PC-9 (cell line): ENCODE data around the gene GNG13. TPM values are rescaled to one million over a fixed set of nuclear protein-coding genes. Genes with fewer than 3 reads are reported as not detected.

Source experiments
- BruUV-seq: library from RNA; stranded (reverse); fragments of 400-500 nt; replicated peaks from 2 replicates; lab custom pipeline; 2021; lab: Mats Ljungman, UMichigan
- CTCF ChIA-PET: fragments of 300-600 bp; sonication (Branson Sonifier 250); formaldehyde crosslinking; loops from one replicate; lab custom pipeline; 2022; ENCODE audit warnings: antibody characterized with exemption; lab: Charles Lee
- POLR2A ChIA-PET: fragments of 300-600 bp; sonication (Branson Sonifier 250); formaldehyde crosslinking; loops from one replicate; lab custom pipeline; 2022; ENCODE audit warnings: antibody characterized with exemption; ENCODE audit not compliant: unreplicated experiment; lab: Charles Lee
- DNase-seq, 2 experiments: peaks; one replicate each; pipeline versions ENCODE4 v3.0.0 to v3.0.0-alpha.2; 2015 to 2022; ENCODE audit warnings: mixed read lengths in 1 of 2
- H2AFZ ChIP-seq: fragments of 200-600 bp; sonication (generic); 2 replicates; pipeline ENCODE4 v1.8.1; 2017; ENCODE audit warnings: antibody characterized with exemption
- H3F3A ChIP-seq: fragments of 200-600 bp; sonication (generic); 2 replicates; pipeline ENCODE4 v1.8.1; 2017; ENCODE audit warnings: antibody characterized with exemption, mild to moderate bottlenecking, low read depth; ENCODE audit not compliant: insufficient read depth
- H3K27ac ChIP-seq: fragments of 200-600 bp; sonication (generic); 2 replicates; pipeline ENCODE4 v1.6.1; 2016; ENCODE audit warnings: mixed run types
- H3K27me3 ChIP-seq: fragments of 200-600 bp; sonication (generic); 2 replicates; pipeline ENCODE4 v1.6.1; 2016; ENCODE audit warnings: low read depth, mixed run types; ENCODE audit not compliant: insufficient read depth
- H3K36me3 ChIP-seq: fragments of 200-600 bp; sonication (generic); 2 replicates; pipeline ENCODE4 v1.6.1; 2016; ENCODE audit warnings: low read depth, mixed run types
- H3K4me1 ChIP-seq: fragments of 200-600 bp; sonication (generic); replicated peaks from 2 replicates; pipeline ENCODE4 v1.6.1; 2016; ENCODE audit warnings: mixed run types; ENCODE audit not compliant: insufficient read depth
- H3K4me2 ChIP-seq: fragments of 200-600 bp; sonication (generic); 2 replicates; pipeline ENCODE4 v1.6.1; 2017; ENCODE audit warnings: mixed run types
- H3K4me3 ChIP-seq: fragments of 200-600 bp; sonication (generic); 2 replicates; pipeline ENCODE4 v1.6.1; 2016; ENCODE audit warnings: mixed run types
- H3K79me2 ChIP-seq: fragments of 200-600 bp; sonication (generic); 2 replicates; pipeline ENCODE4 v1.6.1; 2017; ENCODE audit warnings: low read depth, mixed run types
- H3K9me2 ChIP-seq: fragments of 200-600 bp; sonication (generic); 2 replicates; pipeline ENCODE4 v1.8.1; 2017; ENCODE audit warnings: mild to moderate bottlenecking; ENCODE audit not compliant: insufficient read depth
- H3K9me3 ChIP-seq: fragments of 200-600 bp; sonication (generic); 2 replicates; pipeline ENCODE4 v1.8.1; 2016; ENCODE audit warnings: low read depth; ENCODE audit not compliant: insufficient read depth
- H4K20me1 ChIP-seq: fragments of 200-600 bp; sonication (generic); 2 replicates; pipeline ENCODE4 v1.8.1; 2017; ENCODE audit not compliant: insufficient read depth
- CTCF ChIP-seq: fragments of 200-600 bp; sonication (generic); conservative IDR thresholded peaks from 2 replicates; pipeline ENCODE4 v1.6.1; 2017; ENCODE audit warnings: mixed run types, antibody characterized with exemption, mild to moderate bottlenecking, moderate library complexity
- EZH2 ChIP-seq: fragments of 200-600 bp; sonication (generic); IDR thresholded peaks from 2 replicates; pipeline ENCODE4 v1.8.0; 2017; ENCODE audit warnings: antibody characterized with exemption, low read depth
- intact Hi-C: fragments of 100-400 bp; cut with micrococcal nuclease; formaldehyde crosslinking; loops from one replicate; pipeline ENCODE4 v1.10.0; 2022; ENCODE audit not compliant: unreplicated experiment
- total RNA-seq: library from RNA; stranded (reverse); gene quantifications from 2 replicates; pipeline ENCODE4 v1.2.3, GENCODE V29; 2021

GNG13 gene
- total RNA-seq, 1 experiment from 2014 or later, result not detected

- no peak overlapping the region for H2AFZ ChIP-seq
- peaks cover 4% of the 10 kb centered on the region; the same call in 1 of the 2 replicates for H3F3A ChIP-seq
- peaks cover 16% of the 10 kb centered on the region for H3K4me1 ChIP-seq
- H3K79me2 ChIP-seq, result no peaks in the 10 kb centered on the region
- no peaks in the 10 kb centered on the region for H3K36me3 ChIP-seq
- H3K9me3 ChIP-seq, result no peaks in the 10 kb centered on the region
- H3K27ac ChIP-seq, result no peak overlapping the region
- no peak for DNase-seq
- ChIA-PET CTCF (interaction anchor here (1.2 kb wide), 1 partner anchor 22 kb away, joined by 3 read pairs; the partner anchor contains the start of gene CIAO3), POLR2A (interaction anchor here (0.6 kb wide), 1 partner anchor 36 kb away, joined by 3 read pairs; the partner anchor contains the start of gene HAGHL)
- H3K9me2 ChIP-seq, result no peaks in the 10 kb centered on the region
- no peaks in the 10 kb centered on the region for H4K20me1 ChIP-seq
- no peak overlapping the region for H3K4me3 ChIP-seq
- BruUV-seq, result no TSS peak
- no peak for TF ChIP-seq EZH2
- TF ChIP-seq CTCF, result no peak
- intact Hi-C loops, result no loop called here
- H3K27me3 ChIP-seq, result no peaks in the 10 kb centered on the region
- no peak overlapping the region for H3K4me2 ChIP-seq
Measured at GRCh38 chr16:762595-763268, 37.8 kb downstream of the GNG13 start.

- Histone ChIP-seq H3K79me2 (no peaks in the 10 kb centered on the region), H4K20me1 (no peaks in the 10 kb centered on the region), H3K27ac (no peak overlapping the region), H3F3A (peaks cover 4% of the 10 kb centered on the region; the same call in 1 of the 2 replicates), H3K4me1 (peaks cover 16% of the 10 kb centered on the region), H3K4me2 (no peak overlapping the region), H3K27me3 (no peaks in the 10 kb centered on the region), H3K9me2 (no peaks in the 10 kb centered on the region), H3K36me3 (no peaks in the 10 kb centered on the region), H2AFZ (no peak overlapping the region), H3K4me3 (no peak overlapping the region), H3K9me3 (no peaks in the 10 kb centered on the region)
- TF ChIP-seq EZH2 (no peak), CTCF (no peak)
- no TSS peak for BruUV-seq
- ChIA-PET CTCF (interaction anchor here (0.5 to 2.1 kb wide), 6 partner anchors 21 to 49 kb away, joined by 3 to 7 read pairs (median 3); partner anchors contain the start of genes CHTF18, CIAO3 and RPUSD1), POLR2A (interaction anchor here (0.6 to 1.7 kb wide), 7 partner anchors 21 to 41 kb away, joined by 3 to 41 read pairs (median 6); partner anchors contain the start of genes ANTKMT, CHTF18, HAGHL and RPUSD1)
- DNase-seq, result peak in 1 of 2 experiments; percentile 64
- intact Hi-C loops, result loop anchor here (2.0 kb wide), 2 partner anchors 15 to 21 kb away; partner anchors contain the start of gene CIAO3
Measured at GRCh38 chr16:761625-762513, 38.7 kb downstream of the GNG13 start.
